HEK293 (cell line): ENCODE results near the gene NFIB.

ENCODE experiments used
- ZNF274 ChIP-seq, 2 experiments: fragments of 200-500 bp in 1 of 2; fragments of 450-650 bp in 1 of 2; sonication (Bioruptor generic) in 1 of 2; formaldehyde crosslinking in 1 of 2; IDR thresholded peaks; 2 replicates each; pipeline versions ENCODE4 v1.5.1 to v1.6.1; 2014 to 2016; ENCODE audit warnings: borderline replicate concordance in 1 of 2, inconsistent platforms in 1 of 2, low read length in 1 of 2, missing biosample characterization in 1 of 2, missing genetic modification characterization in 1 of 2
- TF ChIP-seq, protein P1 (sequence below): fragments of 450-650 bp; formaldehyde crosslinking; IDR thresholded peaks from 2 replicates; pipeline ENCODE4 v1.5.1; 2016; ENCODE audit warnings: missing biosample characterization, missing genetic modification characterization

DNA sequence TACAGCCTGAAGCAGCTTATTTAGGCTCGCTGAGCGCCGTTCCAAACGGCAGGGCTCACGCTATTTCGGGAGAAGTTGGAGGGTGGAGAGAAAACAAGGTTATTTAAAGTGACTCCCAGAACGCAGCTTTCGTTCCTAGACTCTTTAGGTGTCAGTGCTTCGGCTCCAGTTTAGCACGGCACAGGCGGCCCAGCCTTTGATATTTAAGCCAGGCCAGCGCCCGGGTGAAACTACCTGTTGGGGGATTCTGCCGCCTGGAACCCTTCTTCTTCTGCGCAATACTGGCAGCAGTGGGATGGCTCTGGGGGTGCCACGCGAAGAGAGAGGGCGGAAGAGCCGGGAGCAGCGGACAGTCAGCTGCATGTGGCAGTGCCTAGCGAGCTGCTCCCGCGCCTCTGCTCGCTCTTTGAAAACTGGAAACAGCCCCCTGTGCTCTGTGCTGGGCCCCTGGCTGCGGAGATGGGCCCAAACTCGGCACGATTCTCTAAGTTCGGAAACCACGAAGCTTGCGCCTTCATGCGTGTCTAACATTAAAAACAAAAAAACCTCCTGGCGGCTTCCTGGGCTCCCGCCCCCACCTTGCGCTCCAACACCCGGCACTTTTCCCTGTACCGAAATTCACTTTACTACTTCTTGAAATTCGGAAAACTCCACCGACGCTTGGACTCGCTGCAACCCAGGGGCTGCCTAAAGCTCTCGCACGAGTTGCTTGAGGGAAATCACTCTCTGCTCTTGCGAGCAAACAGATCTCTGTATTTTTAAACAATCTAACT is 34.6 kb upstream of the NFIB start:
- TF ChIP-seq, protein P1, sequence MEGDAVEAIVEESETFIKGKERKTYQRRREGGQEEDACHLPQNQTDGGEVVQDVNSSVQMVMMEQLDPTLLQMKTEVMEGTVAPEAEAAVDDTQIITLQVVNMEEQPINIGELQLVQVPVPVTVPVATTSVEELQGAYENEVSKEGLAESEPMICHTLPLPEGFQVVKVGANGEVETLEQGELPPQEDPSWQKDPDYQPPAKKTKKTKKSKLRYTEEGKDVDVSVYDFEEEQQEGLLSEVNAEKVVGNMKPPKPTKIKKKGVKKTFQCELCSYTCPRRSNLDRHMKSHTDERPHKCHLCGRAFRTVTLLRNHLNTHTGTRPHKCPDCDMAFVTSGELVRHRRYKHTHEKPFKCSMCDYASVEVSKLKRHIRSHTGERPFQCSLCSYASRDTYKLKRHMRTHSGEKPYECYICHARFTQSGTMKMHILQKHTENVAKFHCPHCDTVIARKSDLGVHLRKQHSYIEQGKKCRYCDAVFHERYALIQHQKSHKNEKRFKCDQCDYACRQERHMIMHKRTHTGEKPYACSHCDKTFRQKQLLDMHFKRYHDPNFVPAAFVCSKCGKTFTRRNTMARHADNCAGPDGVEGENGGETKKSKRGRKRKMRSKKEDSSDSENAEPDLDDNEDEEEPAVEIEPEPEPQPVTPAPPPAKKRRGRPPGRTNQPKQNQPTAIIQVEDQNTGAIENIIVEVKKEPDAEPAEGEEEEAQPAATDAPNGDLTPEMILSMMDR (tag by site-specific recombination), result no peak
- TF ChIP-seq ZNF274 (IDR thresholded peaks at IDR 0.05; ENCODE audit: low read length), result no peak
- TF ChIP-seq ZNF274 (tag by site-specific recombination; IDR thresholded peaks at IDR 0.05; ENCODE audit: borderline replicate concordance), result no peak
